Measurements from ENCODE around the gene MEIS2.

Gene MEIS2

GRCh38 chr15:37009288-37009687 is 91.1 kb downstream of the MEIS2 start:
- TF ChIP-seq REST (IDR thresholded peaks at IDR 0.05; ENCODE audit: insufficient read depth in 1 of 2, low read depth in 2 of 2, low read length in 2 of 2) (no peak), TAF1 (IDR thresholded peaks at IDR 0.05; ENCODE audit: borderline replicate concordance, insufficient read depth, low read length) (no peak), POLR2AphosphoS5 (IDR thresholded peaks at IDR 0.05; ENCODE audit: low read depth, low read length) (no peak), SIN3A (IDR thresholded peaks at IDR 0.05; ENCODE audit: borderline replicate concordance, insufficient read depth, low read length) (no peak), FOXP2 (optimal IDR thresholded peaks at IDR 0.05; ENCODE audit: borderline replicate concordance, extremely low read depth, extremely low read length, insufficient read depth) (no peak)

GRCh38 chr15:37008205-37008604 is 92.1 kb downstream of the MEIS2 start:
- TF ChIP-seq TAF1 (IDR thresholded peaks at IDR 0.05; ENCODE audit: borderline replicate concordance, insufficient read depth, low read length) (no peak), FOXP2 (optimal IDR thresholded peaks at IDR 0.05; ENCODE audit: borderline replicate concordance, extremely low read depth, extremely low read length, insufficient read depth) (no peak), REST (IDR thresholded peaks at IDR 0.05; ENCODE audit: insufficient read depth in 1 of 2, low read depth in 2 of 2, low read length in 2 of 2) (no peak), POLR2AphosphoS5 (IDR thresholded peaks at IDR 0.05; ENCODE audit: low read depth, low read length) (no peak), SIN3A (IDR thresholded peaks at IDR 0.05; ENCODE audit: borderline replicate concordance, insufficient read depth, low read length) (no peak)

- no peak for TF ChIP-seq SIN3A (IDR thresholded peaks at IDR 0.05; ENCODE audit: borderline replicate concordance, insufficient read depth, low read length)
- TF ChIP-seq REST (IDR thresholded peaks at IDR 0.05; ENCODE audit: insufficient read depth in 1 of 2, low read depth in 2 of 2, low read length in 2 of 2): no peak
- no peak for TF ChIP-seq POLR2AphosphoS5 (IDR thresholded peaks at IDR 0.05; ENCODE audit: low read depth, low read length)
- no peak for TF ChIP-seq TAF1 (IDR thresholded peaks at IDR 0.05; ENCODE audit: borderline replicate concordance, insufficient read depth, low read length)
- no peak for TF ChIP-seq FOXP2 (optimal IDR thresholded peaks at IDR 0.05; ENCODE audit: borderline replicate concordance, extremely low read depth, extremely low read length, insufficient read depth)
These were observed 93.0 kb downstream of the MEIS2 start for GRCh38 chr15:37007301-37007700.

GRCh38 chr15:37004981-37005735 is 95.2 kb downstream of the MEIS2 start:
- no peak for TF ChIP-seq SIN3A (IDR thresholded peaks at IDR 0.05; ENCODE audit: borderline replicate concordance, insufficient read depth, low read length)
- TF ChIP-seq REST (IDR thresholded peaks at IDR 0.05; ENCODE audit: insufficient read depth in 1 of 2, low read depth in 2 of 2, low read length in 2 of 2): no peak
- TF ChIP-seq POLR2AphosphoS5 (IDR thresholded peaks at IDR 0.05; ENCODE audit: low read depth, low read length): no peak
